ENCODE results near the gene SLC39A6. TPM values are rescaled to one million over a fixed set of nuclear protein-coding genes. Genes with fewer than 3 reads are reported as not detected.
"Not testable (repeated sequence)": the region's sequence is repeated elsewhere in the genome, so short reads cannot be mapped to it uniquely, and the experiment has no call there.

Gene SLC39A6
- total RNA-seq, 1 donor from 2014 or later = 32.1 TPM

DNA sequence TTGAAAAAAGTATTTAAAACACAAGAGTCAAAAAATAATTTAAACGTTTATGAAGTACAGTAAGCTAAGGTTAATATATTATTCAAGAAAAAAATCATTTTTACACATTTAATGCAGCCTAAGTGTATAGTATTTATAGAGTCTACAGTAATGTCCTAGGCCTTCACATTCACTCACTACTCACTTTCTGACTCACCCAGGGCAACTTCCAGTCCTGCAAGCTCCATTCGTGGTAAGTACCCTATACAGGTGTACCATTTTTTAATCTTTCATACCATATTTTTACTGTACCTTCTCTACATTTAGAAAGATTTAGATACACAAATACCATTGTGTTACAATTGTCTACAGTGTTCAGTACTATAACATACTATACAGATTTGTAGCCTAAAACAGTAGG is 40.9 kb downstream of the SLC39A6 start:
- no peaks in the 10 kb centered on the region for H3K36me3 ChIP-seq
- DNase-seq (ENCODE audit: low spot score in 2 of 2) = no peak
- no peak overlapping the region for H3K4me3 ChIP-seq
- H3K9me3 ChIP-seq = no peaks in the 10 kb centered on the region
- TF ChIP-seq, protein P1, sequence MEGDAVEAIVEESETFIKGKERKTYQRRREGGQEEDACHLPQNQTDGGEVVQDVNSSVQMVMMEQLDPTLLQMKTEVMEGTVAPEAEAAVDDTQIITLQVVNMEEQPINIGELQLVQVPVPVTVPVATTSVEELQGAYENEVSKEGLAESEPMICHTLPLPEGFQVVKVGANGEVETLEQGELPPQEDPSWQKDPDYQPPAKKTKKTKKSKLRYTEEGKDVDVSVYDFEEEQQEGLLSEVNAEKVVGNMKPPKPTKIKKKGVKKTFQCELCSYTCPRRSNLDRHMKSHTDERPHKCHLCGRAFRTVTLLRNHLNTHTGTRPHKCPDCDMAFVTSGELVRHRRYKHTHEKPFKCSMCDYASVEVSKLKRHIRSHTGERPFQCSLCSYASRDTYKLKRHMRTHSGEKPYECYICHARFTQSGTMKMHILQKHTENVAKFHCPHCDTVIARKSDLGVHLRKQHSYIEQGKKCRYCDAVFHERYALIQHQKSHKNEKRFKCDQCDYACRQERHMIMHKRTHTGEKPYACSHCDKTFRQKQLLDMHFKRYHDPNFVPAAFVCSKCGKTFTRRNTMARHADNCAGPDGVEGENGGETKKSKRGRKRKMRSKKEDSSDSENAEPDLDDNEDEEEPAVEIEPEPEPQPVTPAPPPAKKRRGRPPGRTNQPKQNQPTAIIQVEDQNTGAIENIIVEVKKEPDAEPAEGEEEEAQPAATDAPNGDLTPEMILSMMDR (IDR thresholded peaks at IDR 0.05) = no peak
- intact Hi-C loops (cut with DNase I) = no loop called here
- no peak overlapping the region for H3K27ac ChIP-seq
- H3K27me3 ChIP-seq = no peaks in the 10 kb centered on the region
- no peaks in the 10 kb centered on the region for H3K4me1 ChIP-seq

DNA sequence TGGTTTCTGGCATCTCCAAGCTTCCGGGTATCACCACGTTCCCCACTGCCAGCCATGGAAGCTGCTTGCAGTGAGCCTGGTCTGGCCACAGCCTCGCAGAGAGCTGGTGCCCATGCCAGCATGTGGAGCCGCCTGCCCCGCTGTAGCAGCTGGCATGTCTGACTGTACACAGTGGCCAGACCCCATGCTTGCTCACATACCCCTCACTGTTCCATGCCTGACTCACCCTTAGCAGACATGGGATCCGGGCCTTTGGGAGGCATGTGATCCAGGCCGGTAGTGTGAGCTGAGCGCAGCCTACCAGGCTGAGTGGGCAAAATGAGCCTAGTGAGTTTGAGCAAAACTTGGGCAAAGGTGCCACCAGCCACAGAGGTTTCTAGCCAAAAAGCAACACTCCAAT is 43.0 kb downstream of the SLC39A6 start:
- intact Hi-C loops (cut with DNase I) = no loop called here
- Histone ChIP-seq H3K4me1 (no peaks in the 10 kb centered on the region), H3K36me3 (no peaks in the 10 kb centered on the region), H3K27me3 (no peaks in the 10 kb centered on the region), H3K4me3 (no peak overlapping the region), H3K9me3 (peaks cover 0 to 5% of the 10 kb centered on the region in 2 donors), H3K27ac (no peak overlapping the region)
- no peak for DNase-seq (ENCODE audit: low spot score in 2 of 2)
- TF ChIP-seq, protein P1 (IDR thresholded peaks at IDR 0.05) = no peak

DNA sequence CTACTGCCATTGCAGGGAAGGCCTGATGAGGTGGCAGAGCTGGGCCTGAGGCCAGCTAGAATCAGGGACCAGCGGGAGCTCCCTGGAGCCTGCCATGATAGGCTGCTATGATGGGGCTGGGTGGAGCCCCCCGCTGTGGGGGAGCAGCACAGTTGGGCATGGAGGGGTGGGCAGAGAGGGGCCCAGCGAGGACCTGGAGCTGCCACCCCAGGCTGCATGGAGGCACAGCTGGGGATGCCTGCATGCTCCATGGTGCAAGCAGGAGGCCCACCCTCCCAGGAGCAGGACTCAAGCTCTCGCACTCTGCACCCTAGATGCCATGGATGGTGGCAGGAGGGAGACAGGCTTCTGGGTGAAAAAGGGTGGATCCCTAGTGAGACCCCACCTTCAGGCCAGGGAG is 43.9 kb downstream of the SLC39A6 start:
- no peaks in the 10 kb centered on the region for H3K4me1 ChIP-seq
- H3K27me3 ChIP-seq = no peaks in the 10 kb centered on the region
- DNase-seq (ENCODE audit: low spot score in 2 of 2) = no peak
- intact Hi-C loops (cut with DNase I) = no loop called here
- H3K4me3 ChIP-seq = no peak overlapping the region
- TF ChIP-seq, protein P1 (IDR thresholded peaks at IDR 0.05) = no peak
- no peak overlapping the region for H3K27ac ChIP-seq
- no peaks in the 10 kb centered on the region for H3K36me3 ChIP-seq
- peaks cover 0 to 9% of the 10 kb centered on the region in 2 donors for H3K9me3 ChIP-seq

DNA sequence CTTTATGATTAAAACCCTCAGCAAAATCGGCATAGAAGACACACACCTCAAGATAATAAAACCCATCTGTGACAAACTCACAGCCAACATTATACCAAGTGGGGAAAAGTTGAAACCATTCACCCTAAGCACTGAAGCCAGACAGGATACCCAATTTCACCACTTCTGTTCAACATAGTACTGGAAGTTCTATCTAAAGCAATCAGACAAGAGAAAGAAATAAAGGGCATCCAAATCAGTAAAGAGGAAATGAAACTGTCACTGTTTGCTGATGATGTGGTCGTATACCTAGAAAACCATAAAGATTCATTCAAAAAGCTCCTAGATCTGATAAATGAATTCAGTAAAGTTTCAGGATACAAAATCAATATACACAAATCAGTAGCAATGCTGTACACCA is 45.4 kb downstream of the SLC39A6 start:
- Histone ChIP-seq H3K36me3 (no peaks in the 10 kb centered on the region), H3K4me1 (no peaks in the 10 kb centered on the region), H3K4me3 (no peak overlapping the region), H3K27me3 (no peaks in the 10 kb centered on the region), H3K27ac (no peak overlapping the region), H3K9me3 (peaks cover 0 to 9% of the 10 kb centered on the region in 2 donors)
- no peak for DNase-seq (ENCODE audit: low spot score in 2 of 2)
- TF ChIP-seq, protein P1 (IDR thresholded peaks at IDR 0.05) = no peak
- intact Hi-C loops (cut with DNase I) = no loop called here

DNA sequence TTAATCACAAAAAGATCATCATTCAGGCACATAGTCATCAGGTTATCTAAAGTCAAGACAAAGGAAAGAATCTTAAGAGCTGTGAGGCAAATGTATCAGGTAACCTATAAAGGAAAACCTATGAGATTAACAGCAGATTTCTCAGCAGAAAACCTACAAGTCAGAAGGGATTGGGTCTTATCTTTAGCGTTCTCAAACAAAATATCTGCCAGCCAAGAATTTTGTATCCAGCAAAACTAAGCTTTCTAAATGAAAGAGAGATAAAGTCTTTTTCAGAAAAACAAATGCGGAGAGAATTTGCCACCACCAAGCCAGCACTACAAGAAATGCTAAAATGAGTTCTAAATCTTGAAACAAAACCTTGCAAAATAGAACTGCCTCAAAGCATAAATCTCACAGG is 48.0 kb downstream of the SLC39A6 start:
- H3K27ac ChIP-seq; DNase-seq (ENCODE audit: low spot score in 2 of 2); intact Hi-C loops (cut with DNase I); H3K36me3 ChIP-seq; H3K4me3 ChIP-seq; H3K4me1 ChIP-seq; H3K9me3 ChIP-seq; H3K27me3 ChIP-seq: not testable (repeated sequence)

DNA sequence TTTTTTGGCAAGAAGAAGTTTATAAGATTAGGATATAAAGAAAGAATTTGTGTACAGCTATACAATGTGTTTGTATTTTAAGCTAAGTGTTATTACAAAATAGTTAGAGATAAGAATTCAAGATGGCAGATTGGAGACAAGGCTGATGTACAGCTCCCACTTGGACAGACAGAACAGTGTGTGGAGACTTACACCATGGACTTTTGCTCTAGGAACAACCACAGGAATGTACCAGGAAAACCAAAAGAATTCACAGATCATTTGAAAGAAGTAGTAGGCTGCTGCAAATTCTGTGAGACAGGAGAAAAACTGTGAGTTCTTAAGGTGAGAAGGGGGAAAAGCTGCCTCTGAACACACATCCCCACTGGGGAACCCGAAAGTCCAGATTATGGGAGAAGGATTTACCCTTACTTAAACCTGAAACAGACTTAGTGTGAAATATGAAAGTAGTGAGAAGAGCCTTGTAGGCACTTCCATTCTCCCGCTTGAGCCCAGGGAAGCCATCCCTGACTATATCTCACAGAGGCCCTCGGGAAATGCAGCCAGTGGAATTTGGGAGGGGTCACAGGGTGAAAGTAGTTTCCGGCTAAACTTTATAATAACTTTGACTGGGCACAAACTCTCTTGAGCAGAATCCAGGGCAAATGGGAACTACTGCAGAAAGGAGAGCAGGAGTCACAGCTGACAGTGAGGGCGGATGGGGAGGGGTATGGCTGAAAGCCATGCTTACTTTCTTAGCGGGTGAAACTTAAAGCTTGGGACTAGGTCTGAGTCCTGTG is 50.2 kb downstream of the SLC39A6 start:
- Histone ChIP-seq H3K36me3 (no peaks in the 10 kb centered on the region), H3K4me3 (no peak overlapping the region), H3K27me3 (no peaks in the 10 kb centered on the region), H3K9me3 (peaks cover 0 to 9% of the 10 kb centered on the region in 2 donors), H3K27ac (no peak overlapping the region), H3K4me1 (no peaks in the 10 kb centered on the region)
- TF ChIP-seq, protein P1 (IDR thresholded peaks at IDR 0.05) = no peak
- intact Hi-C loops (cut with DNase I) = no loop called here
- DNase-seq (ENCODE audit: low spot score in 2 of 2) = no peak

DNA sequence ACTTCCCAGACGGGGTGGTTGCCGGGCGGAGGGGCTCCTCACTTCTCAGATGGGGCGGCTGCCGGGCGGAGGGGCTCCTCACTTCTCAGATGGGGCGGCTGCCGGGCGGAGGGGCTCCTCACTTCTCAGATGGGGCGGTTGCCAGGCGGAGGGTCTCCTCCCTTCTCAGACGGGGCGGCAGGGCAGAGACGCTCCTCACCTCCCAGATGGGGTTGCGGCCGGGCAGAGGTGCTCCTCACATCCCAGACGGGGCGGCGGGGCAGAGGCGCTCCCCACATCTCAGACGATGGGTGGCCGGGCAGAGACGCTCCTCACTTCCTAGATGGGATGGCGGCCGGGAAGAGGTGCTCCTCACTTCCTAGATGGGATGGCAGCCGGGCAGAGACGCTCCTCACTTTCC is 51.4 kb downstream of the SLC39A6 start:
- intact Hi-C loops (cut with DNase I); H3K27ac ChIP-seq; H3K9me3 ChIP-seq: not testable (repeated sequence)

More for the DNA sequence above, 51.4 kb downstream of the SLC39A6 start:
- not testable (repeated sequence) for H3K4me1 ChIP-seq; DNase-seq (ENCODE audit: low spot score in 2 of 2); H3K27me3 ChIP-seq; H3K4me3 ChIP-seq; H3K36me3 ChIP-seq

Data from ascending aorta (tissue), 2 donors.